ENCODE data around the gene GJC2.

GJC2 gene

DNA sequence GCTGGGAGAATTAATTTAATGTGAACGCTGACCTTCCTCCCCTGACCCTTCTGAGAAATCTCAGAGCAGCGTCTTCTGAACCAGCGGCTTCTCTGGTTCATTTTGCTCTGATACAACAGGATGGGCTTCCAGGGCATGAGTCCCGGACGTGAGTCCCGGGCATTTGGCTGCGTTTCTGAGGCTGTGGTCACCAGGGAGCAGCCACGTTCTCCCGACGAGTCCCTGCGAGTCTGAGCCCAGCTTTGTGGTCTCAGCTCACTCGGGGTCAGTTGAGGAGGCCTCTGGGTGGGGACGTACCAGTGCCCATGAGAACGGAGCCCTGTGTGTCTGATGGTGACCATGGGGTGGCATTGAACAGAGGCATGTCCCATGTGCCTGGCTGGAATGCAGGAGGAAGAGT is 40.5 kb downstream of the GJC2 start:
- no peak for DNase-seq (ENCODE audit: extremely low read depth, low read depth)
- TF ChIP-seq, protein P1, sequence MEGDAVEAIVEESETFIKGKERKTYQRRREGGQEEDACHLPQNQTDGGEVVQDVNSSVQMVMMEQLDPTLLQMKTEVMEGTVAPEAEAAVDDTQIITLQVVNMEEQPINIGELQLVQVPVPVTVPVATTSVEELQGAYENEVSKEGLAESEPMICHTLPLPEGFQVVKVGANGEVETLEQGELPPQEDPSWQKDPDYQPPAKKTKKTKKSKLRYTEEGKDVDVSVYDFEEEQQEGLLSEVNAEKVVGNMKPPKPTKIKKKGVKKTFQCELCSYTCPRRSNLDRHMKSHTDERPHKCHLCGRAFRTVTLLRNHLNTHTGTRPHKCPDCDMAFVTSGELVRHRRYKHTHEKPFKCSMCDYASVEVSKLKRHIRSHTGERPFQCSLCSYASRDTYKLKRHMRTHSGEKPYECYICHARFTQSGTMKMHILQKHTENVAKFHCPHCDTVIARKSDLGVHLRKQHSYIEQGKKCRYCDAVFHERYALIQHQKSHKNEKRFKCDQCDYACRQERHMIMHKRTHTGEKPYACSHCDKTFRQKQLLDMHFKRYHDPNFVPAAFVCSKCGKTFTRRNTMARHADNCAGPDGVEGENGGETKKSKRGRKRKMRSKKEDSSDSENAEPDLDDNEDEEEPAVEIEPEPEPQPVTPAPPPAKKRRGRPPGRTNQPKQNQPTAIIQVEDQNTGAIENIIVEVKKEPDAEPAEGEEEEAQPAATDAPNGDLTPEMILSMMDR (IDR thresholded peaks at IDR 0.05; ENCODE audit: low read depth, low read length): no peak

DNA sequence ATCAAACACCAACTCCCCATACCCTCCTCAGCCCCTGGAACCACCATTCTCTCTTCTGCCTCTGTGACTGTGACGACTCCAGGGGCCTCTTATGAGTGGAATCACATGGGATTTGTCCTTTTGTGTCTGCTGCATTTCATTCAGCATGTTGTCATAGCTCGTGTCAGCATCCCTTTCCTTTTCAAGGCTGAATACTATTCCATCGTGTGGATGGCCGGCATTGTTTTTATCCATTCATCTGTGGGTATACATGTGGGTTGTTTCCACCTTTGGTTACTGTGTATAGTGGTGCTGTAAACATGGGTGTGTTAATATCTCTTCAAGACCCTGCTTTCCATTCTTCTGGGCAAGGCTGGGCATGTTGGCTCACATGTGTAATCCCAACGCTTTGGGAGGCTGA is 41.0 kb downstream of the GJC2 start:
- DNase-seq (ENCODE audit: extremely low read depth, low read depth): no peak
- TF ChIP-seq, protein P1 (IDR thresholded peaks at IDR 0.05; ENCODE audit: low read depth, low read length): no peak

DNA sequence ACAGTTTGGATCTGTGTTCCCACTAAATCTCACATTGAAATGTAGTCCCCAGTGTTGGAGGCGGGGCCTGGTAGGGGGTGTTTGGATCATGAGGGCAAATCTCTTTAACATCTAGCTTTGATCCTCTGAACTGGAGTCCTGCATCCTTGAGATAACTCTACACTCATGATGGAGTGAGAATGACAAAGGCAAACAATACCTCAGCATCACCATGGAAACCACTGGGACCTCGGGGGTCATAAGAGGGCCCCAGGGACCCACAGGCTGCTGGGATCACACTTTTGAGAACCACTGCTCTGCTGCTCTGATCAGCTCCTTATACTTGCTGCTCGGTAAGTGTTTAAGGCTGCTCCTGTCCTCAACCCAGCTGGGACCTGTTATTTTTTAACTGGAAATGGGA is 44.7 kb downstream of the GJC2 start:
- no peak for DNase-seq (ENCODE audit: extremely low read depth, low read depth)
- TF ChIP-seq, protein P1 (IDR thresholded peaks at IDR 0.05; ENCODE audit: low read depth, low read length): no peak

DNA sequence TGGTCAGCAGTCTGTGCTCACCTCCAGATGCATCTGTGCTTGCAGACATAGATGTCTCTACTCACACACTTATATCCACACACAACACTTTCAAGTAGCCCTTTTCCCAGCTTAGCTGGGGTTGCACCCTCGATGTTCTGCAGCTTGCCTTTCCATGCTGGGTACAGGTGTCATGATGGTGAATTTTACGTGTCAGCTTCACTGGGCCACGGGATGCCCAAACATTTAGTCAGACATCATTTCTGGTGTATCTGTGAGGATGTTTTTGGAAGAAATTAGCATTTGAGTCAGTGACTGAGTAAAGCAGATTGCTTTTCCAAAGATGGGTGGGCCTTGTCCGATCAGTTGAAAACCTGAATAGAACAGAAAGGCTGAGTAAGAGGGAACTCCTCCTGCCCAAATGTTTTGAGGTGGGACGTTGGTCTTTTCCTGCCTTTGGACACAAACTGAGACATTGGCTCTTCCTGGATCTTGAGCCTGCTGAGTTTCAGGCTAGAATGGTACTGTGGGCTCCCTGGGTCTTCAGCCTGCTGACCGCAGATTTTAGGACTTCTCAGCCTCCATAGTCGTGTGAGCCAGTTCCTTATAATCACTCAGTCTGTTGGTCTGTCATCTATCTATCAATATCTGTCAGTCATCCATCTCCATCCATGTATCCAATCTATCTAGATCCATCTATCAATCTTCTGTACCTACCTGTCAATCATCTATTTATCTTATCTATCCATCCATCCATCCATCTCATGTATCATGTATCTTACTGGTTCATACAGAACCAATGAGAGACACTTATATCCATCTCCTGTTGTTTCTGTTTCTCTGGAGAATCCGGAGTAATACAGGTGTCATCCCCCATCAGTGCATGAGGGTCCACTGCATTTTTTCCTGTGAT is 45.4 kb downstream of the GJC2 start:
- TF ChIP-seq, protein P1 (IDR thresholded peaks at IDR 0.05; ENCODE audit: low read depth, low read length): no peak
- no peak for DNase-seq (ENCODE audit: extremely low read depth, low read depth)

DNA sequence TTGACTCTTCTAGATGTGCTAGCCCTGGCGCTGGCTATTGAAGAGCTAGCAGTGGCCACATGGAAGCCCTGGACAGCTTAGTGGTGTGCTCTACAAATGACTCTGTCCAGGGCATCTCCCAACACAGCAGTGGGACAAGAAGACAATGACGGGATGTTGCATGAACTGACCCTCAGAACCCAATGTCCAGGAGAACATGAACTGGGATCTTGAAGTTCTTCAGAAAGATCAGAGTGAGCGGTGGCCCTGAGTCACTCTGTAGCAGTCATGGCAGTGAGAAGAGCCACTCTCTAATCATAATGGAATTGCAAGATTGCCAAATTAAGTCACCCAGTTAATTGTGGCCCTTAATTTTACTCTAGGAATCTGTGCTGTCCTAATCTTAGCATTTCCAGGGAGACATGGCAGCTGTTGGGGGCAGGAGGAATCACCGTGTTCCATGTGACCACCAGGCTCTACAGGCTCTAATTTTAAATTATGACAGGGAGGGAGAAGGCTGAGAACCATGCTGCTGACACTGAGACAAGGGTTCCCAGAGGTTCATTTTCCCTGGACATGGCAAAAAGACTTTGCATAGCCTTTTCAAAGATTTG is 47.9 kb downstream of the GJC2 start:
- TF ChIP-seq, protein P1 (IDR thresholded peaks at IDR 0.05; ENCODE audit: low read depth, low read length): no peak
- DNase-seq (ENCODE audit: extremely low read depth, low read depth): no peak

DNA sequence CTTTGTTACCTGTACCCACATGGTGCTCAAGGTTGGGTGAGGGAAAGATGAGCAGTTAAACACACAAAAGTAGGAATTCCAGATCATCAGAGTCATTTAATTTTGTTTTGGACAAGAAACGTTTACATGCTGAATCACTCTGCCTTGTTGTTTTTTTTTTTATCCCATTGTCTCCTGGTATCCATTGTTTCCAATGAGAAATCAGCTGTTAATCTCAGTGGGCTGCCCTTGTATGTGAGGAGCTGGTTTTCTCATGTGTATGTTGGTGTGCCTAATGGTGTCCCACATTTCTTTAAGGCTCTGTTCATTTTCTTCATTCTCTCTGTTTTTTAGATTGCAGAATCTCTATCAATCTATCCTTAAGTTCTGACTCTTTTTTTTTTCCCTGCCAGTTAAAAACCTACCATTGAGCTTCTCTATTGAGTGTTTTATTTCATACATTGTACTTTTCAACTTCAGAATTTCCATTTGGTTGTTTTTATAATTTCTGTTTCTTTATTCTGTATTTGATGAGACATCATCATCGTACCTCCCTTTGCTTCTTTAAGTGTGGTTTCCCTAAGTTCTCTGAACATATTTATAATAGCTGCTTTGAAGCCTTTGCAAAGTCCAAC is 49.4 kb downstream of the GJC2 start:
- TF ChIP-seq, protein P1 (IDR thresholded peaks at IDR 0.05; ENCODE audit: low read depth, low read length): no peak
- DNase-seq (ENCODE audit: extremely low read depth, low read depth): no peak

DNA sequence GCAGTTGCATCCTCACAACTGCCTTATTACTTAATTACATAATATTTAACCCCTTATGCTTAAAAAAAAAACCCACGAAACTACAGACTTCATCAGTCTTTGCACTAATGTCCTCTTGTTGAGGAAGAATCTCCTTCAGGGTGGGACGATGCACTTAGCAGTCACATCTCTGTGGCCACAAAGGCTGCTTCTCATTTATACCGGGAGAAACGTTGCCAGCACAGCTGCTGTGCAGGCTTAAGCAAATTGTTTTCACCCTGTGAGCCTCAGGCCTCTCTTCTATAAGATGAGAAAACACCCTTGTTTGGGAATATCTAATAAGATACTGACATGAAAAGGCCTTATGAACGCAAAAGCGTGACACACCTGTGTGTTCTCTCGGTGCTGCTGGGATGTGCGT is 55.2 kb downstream of the GJC2 start:
- DNase-seq (ENCODE audit: extremely low read depth, low read depth): no peak
- TF ChIP-seq, protein P1 (IDR thresholded peaks at IDR 0.05; ENCODE audit: low read depth, low read length): no peak

Measured in AG09319 (cell line).